Activated CD8-positive, alpha-beta memory T cell treated with anti-CD3 and anti-CD28 coated beads for 48 hours (primary cell): ENCODE results near the gene NLRP6.
"Not testable (repeated sequence)": the region's sequence is repeated elsewhere in the genome, so short reads cannot be mapped to it uniquely, and the experiment has no call there.

Experiments used
- DNase-seq, 3 experiments: peaks; one replicate each; pipeline ENCODE4 v3.0.0-alpha.2; 2020; ENCODE audit warnings: low read depth in 2 of 3, low spot score in 2 of 3

NLRP6 gene

DNA sequence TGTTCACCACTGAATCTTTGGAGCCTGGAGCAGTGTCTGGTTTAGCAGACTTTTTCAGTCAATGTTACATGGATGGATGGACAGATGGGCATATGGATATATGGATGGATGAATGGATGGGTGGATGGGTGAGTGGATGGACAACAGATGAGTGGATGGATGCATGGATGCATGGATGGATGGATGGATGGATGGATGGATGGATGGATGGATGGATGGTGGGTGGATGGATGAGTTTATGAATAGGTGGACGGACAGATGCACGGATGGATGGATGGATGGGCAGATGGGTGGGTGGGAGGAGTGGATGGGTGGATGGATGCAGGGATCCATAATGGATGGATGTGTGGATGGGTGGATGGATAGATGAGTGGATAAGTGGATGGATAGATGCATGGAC, 22.4 kb upstream of the NLRP6 start:
- no peak for DNase-seq

GRCh38 chr11:256952-257737, 21.1 kb upstream of the NLRP6 start:
- no peak for DNase-seq

DNA sequence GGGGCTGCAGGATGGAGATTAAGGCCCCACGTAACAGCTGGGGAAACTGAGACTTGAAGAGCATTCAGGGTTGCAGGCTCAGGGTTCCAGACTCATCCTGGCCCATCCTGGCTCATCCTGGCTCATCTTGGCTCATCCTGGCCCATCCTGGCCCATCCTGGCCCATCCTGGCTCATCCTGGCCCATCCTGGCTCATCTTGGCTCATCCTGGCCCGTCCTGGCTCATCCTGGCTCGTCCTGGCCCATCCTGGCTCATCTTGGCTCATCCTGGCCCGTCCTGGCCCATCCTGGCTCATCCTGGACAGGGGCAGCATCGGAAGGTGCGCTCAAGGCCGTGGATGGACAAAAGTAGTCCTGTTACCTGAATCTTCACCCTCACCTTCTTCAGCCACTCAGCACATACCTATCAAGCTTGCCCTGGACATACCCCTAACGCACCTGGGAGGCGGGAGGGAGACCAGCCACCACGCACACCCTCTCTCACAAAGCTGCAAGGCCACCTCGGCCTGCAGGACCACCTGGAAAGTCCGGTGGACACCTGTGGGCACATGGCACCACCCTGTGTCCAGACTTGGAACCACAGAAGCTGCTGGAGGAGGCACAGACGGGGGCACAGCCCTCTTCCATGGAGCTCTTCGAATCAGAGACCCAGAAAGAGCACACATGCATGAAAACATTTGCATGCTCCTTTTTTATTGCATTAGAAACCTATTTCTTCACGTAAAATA, 20.3 kb upstream of the NLRP6 start:
- DNase-seq = no peak

GRCh38 chr11:259413-259812, 18.8 kb upstream of the NLRP6 start:
- DNase-seq = no peak

- DNase-seq = no peak
Observed at GRCh38 chr11:261624-262023, 16.6 kb upstream of the NLRP6 start.

DNA sequence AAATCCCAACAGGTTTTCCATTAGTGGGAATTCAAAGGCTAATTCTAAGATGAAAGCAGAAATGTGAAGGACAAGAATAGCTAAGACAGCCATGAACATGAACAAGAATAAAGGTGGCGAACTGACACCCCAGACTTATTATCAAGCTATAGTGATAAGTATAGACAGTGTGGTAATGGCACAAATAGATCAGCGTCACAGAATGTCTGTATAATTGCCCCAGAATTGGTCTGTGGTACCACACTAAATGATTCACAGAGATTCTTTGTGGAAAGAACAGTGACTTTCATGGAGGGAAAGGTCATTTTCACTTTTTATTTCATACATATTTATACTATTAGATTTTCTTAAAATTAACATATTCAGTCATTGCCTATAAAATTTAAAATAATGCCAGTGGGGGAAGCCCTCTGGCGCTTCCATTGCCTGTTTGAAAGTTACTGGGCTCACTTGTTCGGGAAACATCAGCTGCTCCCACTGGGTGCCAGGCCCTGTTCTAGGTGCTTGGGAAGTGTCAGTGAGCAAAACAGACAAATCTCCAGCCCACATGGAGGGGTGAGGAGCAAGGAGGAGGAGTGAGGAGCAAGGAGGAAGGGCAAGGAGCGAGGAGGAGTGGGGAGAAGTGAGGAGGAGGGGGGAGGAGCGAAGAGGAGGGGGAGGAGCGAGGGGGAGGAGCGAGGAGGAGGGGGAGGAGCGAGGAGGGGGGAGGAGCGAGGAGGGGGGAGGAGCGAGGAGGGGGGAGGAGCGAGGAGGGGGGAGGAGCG, 11.3 kb upstream of the NLRP6 start:
- DNase-seq = no peak

DNA sequence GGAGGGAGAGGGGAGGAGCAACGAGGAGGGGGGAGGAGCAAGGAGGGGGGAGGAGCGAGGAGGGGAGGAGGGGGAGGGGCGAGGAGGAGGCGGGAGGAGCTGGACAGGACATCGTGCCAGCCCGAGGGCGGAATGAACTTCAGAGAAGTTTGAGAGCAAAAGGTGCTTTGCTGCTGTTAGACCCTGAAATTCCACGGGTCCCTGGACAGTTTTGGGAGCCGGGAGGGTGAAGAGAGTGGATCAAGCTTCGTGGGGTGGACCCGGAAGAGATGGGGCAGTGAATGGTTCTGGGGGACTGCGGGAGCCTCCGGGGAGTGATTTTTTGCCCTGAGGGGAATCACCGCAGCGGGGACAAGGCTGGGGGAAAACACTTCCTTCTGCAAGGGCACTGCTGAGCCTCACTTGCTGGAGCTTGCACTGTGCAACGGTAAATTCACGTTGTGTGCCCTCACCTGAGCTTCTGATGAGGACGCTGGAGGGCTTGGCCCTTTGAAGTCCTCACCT, 10.7 kb upstream of the NLRP6 start:
- no peak for DNase-seq

GRCh38 chr11:268716-269145, 9.5 kb upstream of the NLRP6 start:
- DNase-seq = not testable (repeated sequence)

DNA sequence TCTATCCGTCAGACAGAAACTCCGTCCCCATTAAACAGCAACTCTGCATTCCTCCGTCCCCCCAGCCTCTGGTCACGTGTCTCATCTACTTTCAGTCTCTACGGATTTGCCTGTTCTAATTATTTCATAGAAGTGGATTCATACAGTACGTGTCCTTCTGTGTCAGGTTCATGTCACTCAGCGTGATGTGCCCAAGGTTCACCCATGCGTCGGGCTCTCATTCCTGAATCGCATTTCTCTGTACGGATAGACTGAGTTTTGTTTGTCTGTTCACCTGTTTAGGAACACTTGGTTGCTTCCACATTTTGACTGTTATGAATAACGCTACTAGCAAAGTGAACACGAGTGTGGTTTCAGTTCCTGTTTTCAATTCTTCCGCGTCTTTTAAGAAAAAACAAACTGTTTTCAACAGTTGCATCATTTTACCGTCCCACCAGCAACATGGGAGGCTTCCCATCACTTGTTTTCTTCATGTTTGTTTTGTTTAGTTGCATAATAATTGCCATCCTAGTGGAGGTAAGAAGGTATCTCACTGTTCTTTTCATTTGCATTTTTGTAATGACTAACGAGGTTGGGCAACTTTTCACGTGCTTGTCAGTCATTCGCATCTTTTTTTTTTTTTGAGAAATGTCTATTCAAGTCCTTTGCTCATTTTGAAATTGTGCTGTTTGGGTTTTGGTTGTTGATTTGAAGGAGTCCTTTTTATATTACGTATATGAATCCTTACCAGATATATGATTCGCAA, 8.9 kb upstream of the NLRP6 start:
- DNase-seq = no peak

GRCh38 chr11:270451-271318, 7.5 kb upstream of the NLRP6 start:
- no peak for DNase-seq

DNA sequence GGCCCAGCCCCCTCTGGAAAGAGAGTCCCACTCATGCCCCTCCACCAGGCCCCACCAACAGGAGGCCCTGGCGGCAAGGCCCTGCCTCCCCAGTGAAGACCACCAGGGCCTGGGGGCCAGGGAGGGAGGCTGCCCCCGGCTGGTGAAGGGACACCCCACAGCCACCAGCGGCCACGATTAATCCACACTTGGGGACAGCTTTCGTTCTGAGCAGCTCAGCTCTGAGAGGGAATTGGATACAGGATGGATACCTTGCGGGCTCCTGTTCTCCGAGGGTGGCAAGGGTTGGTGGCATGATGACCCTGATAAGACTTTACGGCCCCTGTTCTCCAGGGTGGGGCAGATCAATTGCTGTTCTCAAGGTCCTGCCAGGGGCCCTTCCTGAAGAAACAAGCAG, 6.9 kb upstream of the NLRP6 start:
- DNase-seq = no peak

DNA sequence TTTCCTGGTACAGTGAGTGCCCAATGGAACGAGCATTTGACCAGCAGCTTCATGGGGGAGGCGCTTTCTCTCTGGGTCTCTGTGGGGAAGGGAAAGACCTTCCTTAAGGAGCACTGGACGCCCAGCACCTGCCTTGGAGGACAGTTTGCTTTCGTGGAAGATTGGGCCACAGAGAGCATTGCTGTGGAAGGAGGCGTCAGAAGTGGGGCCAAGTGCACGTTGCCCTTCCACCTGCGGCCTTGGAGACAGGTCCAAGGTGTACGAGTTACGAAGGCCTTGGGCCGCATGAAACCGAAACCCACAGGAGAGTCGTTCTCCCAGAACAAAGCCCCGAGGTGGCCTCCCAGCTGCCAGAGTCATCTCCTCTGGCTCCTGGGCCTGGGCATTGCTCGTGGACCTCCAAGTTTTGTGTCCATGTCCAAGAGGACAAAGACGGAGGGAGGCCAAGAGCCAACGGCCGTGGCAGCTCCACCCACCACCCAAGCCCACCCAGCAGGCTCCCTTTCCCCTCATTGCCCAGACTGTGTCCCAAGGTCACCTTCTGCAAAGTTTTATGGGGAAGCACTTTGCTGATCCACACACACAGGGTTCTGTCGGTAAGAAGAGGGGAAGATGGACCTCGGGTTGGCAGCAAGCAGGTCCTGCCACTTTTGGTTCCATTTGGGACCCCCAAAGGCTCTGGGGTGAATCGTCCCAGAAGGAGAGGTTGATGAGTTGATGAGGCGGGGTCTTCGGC, 5.8 kb upstream of the NLRP6 start:
- DNase-seq = no peak

- no peak for DNase-seq
Observed at GRCh38 chr11:272931-273198, 5.3 kb upstream of the NLRP6 start.

- DNase-seq = no peak
Observed at GRCh38 chr11:276219-276618, 2.0 kb upstream of the NLRP6 start.

DNA sequence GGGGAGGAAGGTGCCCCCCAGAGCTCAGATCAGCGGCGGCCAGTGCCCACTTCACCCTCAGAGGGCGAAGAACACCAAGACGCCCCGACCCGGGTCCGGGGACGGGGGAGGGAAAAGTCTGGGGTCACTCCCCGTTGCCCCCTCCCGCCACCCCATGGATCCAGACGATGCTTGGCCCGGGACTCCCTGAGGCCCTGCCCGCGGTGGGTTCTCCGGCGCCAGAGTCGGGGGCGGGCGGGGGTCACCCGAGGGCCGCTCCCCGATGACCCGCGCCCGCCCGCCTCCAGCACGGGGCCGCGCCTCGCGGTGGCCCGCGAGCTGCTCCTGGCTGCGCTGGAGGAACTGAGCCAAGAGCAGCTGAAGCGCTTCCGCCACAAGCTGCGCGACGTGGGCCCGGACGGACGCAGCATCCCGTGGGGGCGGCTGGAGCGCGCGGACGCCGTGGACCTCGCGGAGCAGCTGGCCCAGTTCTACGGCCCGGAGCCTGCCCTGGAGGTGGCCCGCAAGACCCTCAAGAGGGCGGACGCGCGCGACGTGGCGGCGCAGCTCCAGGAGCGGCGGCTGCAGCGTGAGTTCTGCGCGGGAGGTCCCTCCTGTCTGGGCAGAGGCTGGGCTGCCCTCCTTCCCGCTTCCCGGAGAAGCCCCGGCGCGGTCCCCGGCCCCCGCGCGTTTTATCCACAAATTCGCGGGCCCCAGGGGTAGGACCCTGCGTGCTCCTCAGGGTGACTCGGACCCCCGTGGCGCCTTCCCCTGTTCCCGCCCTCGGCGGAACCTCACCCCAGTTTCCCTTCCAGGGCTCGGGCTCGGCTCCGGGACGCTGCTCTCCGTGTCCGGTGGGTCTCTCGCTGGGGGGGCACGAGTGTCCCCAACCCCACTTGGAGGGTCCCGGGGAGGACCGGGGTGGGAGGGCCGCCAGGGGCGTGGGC, 1.1 kb downstream of the NLRP6 start:
- DNase-seq = no peak

DNA sequence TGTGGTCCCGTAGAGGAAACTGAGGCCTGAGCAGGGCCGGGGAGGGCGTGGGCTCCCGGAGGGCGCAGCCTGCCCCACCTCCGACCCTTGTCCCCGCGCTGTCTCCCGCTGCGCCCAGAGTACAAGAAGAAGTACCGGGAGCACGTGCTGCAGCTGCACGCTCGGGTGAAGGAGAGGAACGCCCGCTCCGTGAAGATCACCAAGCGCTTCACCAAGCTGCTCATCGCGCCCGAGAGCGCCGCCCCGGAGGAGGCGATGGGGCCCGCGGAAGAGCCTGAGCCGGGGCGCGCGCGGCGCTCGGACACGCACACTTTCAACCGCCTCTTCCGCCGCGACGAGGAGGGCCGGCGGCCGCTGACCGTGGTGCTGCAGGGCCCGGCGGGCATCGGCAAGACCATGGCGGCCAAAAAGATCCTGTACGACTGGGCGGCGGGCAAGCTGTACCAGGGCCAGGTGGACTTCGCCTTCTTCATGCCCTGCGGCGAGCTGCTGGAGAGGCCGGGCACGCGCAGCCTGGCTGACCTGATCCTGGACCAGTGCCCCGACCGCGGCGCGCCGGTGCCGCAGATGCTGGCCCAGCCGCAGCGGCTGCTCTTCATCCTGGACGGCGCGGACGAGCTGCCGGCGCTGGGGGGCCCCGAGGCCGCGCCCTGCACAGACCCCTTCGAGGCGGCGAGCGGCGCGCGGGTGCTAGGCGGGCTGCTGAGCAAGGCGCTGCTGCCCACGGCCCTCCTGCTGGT, 1.9 kb downstream of the NLRP6 start:
- no peak for DNase-seq

- DNase-seq = no peak
Observed at GRCh38 chr11:280706-281485, 2.7 kb downstream of the NLRP6 start.
